Neural crest cell (in vitro differentiated cells): ENCODE measurements around the gene S100PBP. TPM values are rescaled to one million over a fixed set of nuclear protein-coding genes. Genes with fewer than 3 reads are reported as not detected.
"Not testable (repeated sequence)": the region's sequence is repeated elsewhere in the genome, so short reads cannot be mapped to it uniquely, and the experiment has no call there.

Experiments
- DNase-seq: peaks from one replicate; pipeline ENCODE4 v3.0.0; 2021; ENCODE audit warnings: low read depth, mixed read lengths, low spot score
- H3K27ac Mint-ChIP-seq: one replicate; pipeline ENCODE4 v1.8.0; 2021; ENCODE audit warnings: mild to moderate bottlenecking, mixed read lengths; ENCODE audit not compliant: unreplicated experiment
- H3K27me3 Mint-ChIP-seq: 2 replicates; pipeline ENCODE4 v1.8.0; 2021; ENCODE audit warnings: low read depth, mild to moderate bottlenecking, mixed read lengths
- H3K36me3 Mint-ChIP-seq: 2 replicates; pipeline ENCODE4 v1.8.0; 2021; ENCODE audit warnings: low read depth, mild to moderate bottlenecking, mixed read lengths
- H3K4me1 Mint-ChIP-seq: 2 replicates; pipeline ENCODE4 v1.8.0; 2021; ENCODE audit warnings: mixed read lengths
- H3K4me3 Mint-ChIP-seq: one replicate; pipeline ENCODE4 v1.8.0; 2021; ENCODE audit warnings: mild to moderate bottlenecking, mixed read lengths
- H3K9me3 Mint-ChIP-seq: 2 replicates; pipeline ENCODE4 v1.8.0; 2021; ENCODE audit warnings: mixed read lengths
- CTCF ChIP-seq: fragments of 200-600 bp; sonication (generic); conservative IDR thresholded peaks from 2 replicates; pipeline ENCODE4 v1.5.0; 2021; ENCODE audit warnings: antibody characterized with exemption, mild to moderate bottlenecking
- total RNA-seq: library from RNA; stranded (reverse); gene quantifications from 2 replicates; pipeline ENCODE4 v1.2.1, GENCODE V29; 2021

The S100PBP gene
- total RNA-seq, 1 donor from 2014 or later, result 55.0 TPM

- H3K27ac Mint-ChIP-seq, result peak overlapping the region; percentile 53
- TF ChIP-seq CTCF, result peak; percentile 62
- H3K9me3 Mint-ChIP-seq, result no peaks in the 10 kb centered on the region
- no peak overlapping the region for H3K4me3 Mint-ChIP-seq
- peaks cover 9% of the 10 kb centered on the region for H3K36me3 Mint-ChIP-seq
- no peaks in the 10 kb centered on the region for H3K27me3 Mint-ChIP-seq
- H3K4me1 Mint-ChIP-seq, result peaks cover 7% of the 10 kb centered on the region
- DNase-seq, result no peak
Observed at GRCh38 chr1:32786856-32787255, 30.6 kb upstream of the S100PBP start.

- DNase-seq, H3K27ac Mint-ChIP-seq, H3K9me3 Mint-ChIP-seq, H3K27me3 Mint-ChIP-seq, H3K4me3 Mint-ChIP-seq, H3K4me1 Mint-ChIP-seq: not testable (repeated sequence)
- peaks cover 19% of the 10 kb centered on the region for H3K36me3 Mint-ChIP-seq
Observed at GRCh38 chr1:32789356-32789755, 28.1 kb upstream of the S100PBP start.

- Mint-ChIP-seq H3K4me3 (no peak overlapping the region), H3K27me3 (no peaks in the 10 kb centered on the region), H3K27ac (no peak overlapping the region), H3K36me3 (peaks cover 22% of the 10 kb centered on the region), H3K9me3 (no peaks in the 10 kb centered on the region), H3K4me1 (peaks cover 2% of the 10 kb centered on the region)
- no peak for DNase-seq
- no peak for TF ChIP-seq CTCF
Observed at GRCh38 chr1:32791881-32792280, 25.6 kb upstream of the S100PBP start.

GRCh38 chr1:32795763-32796162 is 21.7 kb upstream of the S100PBP start:
- not testable (repeated sequence) for H3K9me3 Mint-ChIP-seq, H3K4me1 Mint-ChIP-seq, H3K27ac Mint-ChIP-seq, H3K4me3 Mint-ChIP-seq, DNase-seq, H3K27me3 Mint-ChIP-seq
- H3K36me3 Mint-ChIP-seq, result peaks cover 35% of the 10 kb centered on the region

GRCh38 chr1:32797456-32797855 is 20.0 kb upstream of the S100PBP start:
- no peak for DNase-seq
- Mint-ChIP-seq H3K4me3 (no peak overlapping the region), H3K27me3 (no peaks in the 10 kb centered on the region), H3K27ac (no peak overlapping the region), H3K4me1 (no peaks in the 10 kb centered on the region), H3K36me3 (peaks cover 31% of the 10 kb centered on the region), H3K9me3 (no peaks in the 10 kb centered on the region)
- no peak for TF ChIP-seq CTCF

GRCh38 chr1:32798191-32798590 is 19.3 kb upstream of the S100PBP start:
- no peak for DNase-seq
- H3K4me3 Mint-ChIP-seq, result no peak overlapping the region
- no peaks in the 10 kb centered on the region for H3K9me3 Mint-ChIP-seq
- no peak for TF ChIP-seq CTCF
- no peaks in the 10 kb centered on the region for H3K27me3 Mint-ChIP-seq
- H3K36me3 Mint-ChIP-seq, result peaks cover 31% of the 10 kb centered on the region
- no peaks in the 10 kb centered on the region for H3K4me1 Mint-ChIP-seq
- H3K27ac Mint-ChIP-seq, result no peak overlapping the region
